C4-2B (cell line): ENCODE data around the gene OPALIN.

ENCODE experiments used
- ZFX ChIP-seq: fragments of 450-650 bp; IDR thresholded peaks from 2 replicates; pipeline ENCODE4 v1.6.1; 2017
- TF ChIP-seq, protein P1 (sequence below): fragments of 450-650 bp; conservative IDR thresholded peaks from 2 replicates; pipeline ENCODE4 v1.5.1; 2017; ENCODE audit warnings: mild to moderate bottlenecking

DNA sequence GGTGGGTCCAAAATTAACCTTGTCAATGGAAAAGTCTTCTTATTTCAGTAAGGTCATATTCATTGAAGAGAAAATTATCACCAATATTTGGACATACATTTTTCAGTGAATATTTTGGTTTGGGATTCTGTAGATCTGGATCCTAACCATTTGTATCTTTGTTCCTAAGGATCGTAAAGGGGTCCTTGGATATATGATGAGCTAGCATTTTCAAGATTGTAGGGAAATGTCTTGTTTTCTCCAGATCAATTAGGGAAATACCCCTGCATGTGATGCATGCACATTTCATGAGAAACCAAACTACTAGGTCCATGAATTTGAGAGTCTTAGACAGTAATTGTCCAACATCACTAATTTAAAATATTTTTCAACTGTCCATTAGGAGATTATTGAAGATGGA is 36.5 kb downstream of the OPALIN start:
- TF ChIP-seq, protein P1, sequence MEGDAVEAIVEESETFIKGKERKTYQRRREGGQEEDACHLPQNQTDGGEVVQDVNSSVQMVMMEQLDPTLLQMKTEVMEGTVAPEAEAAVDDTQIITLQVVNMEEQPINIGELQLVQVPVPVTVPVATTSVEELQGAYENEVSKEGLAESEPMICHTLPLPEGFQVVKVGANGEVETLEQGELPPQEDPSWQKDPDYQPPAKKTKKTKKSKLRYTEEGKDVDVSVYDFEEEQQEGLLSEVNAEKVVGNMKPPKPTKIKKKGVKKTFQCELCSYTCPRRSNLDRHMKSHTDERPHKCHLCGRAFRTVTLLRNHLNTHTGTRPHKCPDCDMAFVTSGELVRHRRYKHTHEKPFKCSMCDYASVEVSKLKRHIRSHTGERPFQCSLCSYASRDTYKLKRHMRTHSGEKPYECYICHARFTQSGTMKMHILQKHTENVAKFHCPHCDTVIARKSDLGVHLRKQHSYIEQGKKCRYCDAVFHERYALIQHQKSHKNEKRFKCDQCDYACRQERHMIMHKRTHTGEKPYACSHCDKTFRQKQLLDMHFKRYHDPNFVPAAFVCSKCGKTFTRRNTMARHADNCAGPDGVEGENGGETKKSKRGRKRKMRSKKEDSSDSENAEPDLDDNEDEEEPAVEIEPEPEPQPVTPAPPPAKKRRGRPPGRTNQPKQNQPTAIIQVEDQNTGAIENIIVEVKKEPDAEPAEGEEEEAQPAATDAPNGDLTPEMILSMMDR = no peak
- TF ChIP-seq ZFX = no peak
